Erythroblast (primary cell): Measurements from ENCODE around the gene DVL2.

Experiments
- GATA1 ChIP-seq: IDR thresholded peaks from 2 replicates; pipeline ENCODE4 v1.6.1; 2011; ENCODE audit warnings: low read depth, mild to moderate bottlenecking, control low read depth, low read length, moderate library complexity
- POLR2A ChIP-seq: IDR thresholded peaks from 2 replicates; pipeline ENCODE4 v1.6.1; 2011; ENCODE audit warnings: mild to moderate bottlenecking, low read length

DNA sequence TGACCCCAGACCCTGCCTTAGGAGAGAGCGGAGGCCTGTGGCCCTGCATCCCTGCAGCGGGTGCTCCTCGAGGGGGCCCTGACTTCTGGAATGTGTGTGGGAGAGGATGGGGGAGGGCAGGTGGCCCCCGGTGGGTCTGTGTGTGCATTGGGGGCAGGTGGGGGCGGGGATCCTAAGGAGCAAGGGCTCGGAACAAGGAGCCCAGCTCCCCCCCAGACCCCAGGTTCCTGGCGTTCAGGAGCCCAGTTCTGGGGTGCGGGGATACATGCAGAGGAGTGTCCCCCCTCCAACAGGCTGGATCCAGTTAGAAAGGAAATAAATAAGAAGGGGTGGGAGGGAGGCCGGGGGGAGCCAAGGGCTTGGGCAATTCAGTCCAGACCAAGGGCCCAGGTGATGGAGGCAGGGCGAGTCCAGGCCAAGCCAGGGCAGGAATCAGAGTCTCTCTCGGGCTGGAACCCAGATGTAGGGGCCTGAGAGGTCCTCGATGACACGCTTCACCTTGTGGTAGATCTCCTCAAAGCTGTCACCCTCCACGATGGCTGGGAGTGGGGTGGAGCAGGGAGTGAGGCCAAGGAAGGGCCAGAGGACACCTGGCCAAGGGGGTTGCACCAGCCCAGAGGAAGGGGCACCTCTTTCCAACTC lies 43.9 kb downstream of the DVL2 start:
- TF ChIP-seq POLR2A = no peak
- no peak for TF ChIP-seq GATA1
